ENCODE results near the gene NR1H4. TPM values are rescaled to one million over a fixed set of nuclear protein-coding genes. Genes with fewer than 3 reads are reported as not detected.

The NR1H4 gene
- total RNA-seq: 1.2 TPM

GRCh38 chr12:100473716-100474150 lies at the start of gene NR1H4:
TSS of gene NR1H4 (plus strand) at chr12:100473866. CDS start at chr12:100493324, 19,458 bp downstream.

GRCh38 chr12:100573292-100574186 lies 99.9 kb downstream of the NR1H4 start, which contains the start of gene GAS2L3:
TSS of gene GAS2L3 (plus strand) at chr12:100573684. CDS start at chr12:100594905, 21,221 bp downstream.

Small RNA genes within 50 kb of the gene (small RNA-seq; reads per million reads assigned to genes)
- gene AC010200.2: not detected

Other genes starting within 250 kb of the NR1H4 start
- 2.8 TPM for gene DEPDC4, start 206.8 kb upstream of the NR1H4 start, total RNA-seq
- gene SCYL2, start 206.7 kb upstream of the NR1H4 start, total RNA-seq: 116 TPM
- gene SLC17A8, start 116.8 kb upstream of the NR1H4 start, total RNA-seq: 10.1 TPM
- 39.7 TPM for gene GAS2L3, start 99.8 kb downstream of the NR1H4 start, total RNA-seq

Data from diencephalon (tissue), 1 donor.